NOMO-1 (cell line): ENCODE results near the gene RPP40.
"Not testable (repeated sequence)": the region's sequence is repeated elsewhere in the genome, so short reads cannot be mapped to it uniquely, and the experiment has no call there.

ENCODE experiments used
- DNase-seq, 2 experiments: peaks; one replicate each; lab custom pipeline; 2025; ENCODE audit not compliant: unreplicated experiment in 2 of 2; lab: John Stamatoyannopoulos, UW

Gene RPP40

GRCh38 chr6:5020142-5020541 lies 16.3 kb upstream of the RPP40 start:
- DNase-seq, result no peak

- no peak for DNase-seq
These were observed 10.3 kb upstream of the RPP40 start for GRCh38 chr6:5014072-5014561.

- DNase-seq, result no peak
These were observed 8.7 kb upstream of the RPP40 start for GRCh38 chr6:5012519-5012918.

GRCh38 chr6:5011346-5011745 lies 7.5 kb upstream of the RPP40 start:
- no peak for DNase-seq

GRCh38 chr6:5007531-5007930 lies 3.7 kb upstream of the RPP40 start:
- no peak for DNase-seq

GRCh38 chr6:5006222-5006621 lies 2.4 kb upstream of the RPP40 start:
- DNase-seq, result no peak

- not testable (repeated sequence) for DNase-seq
These were observed 1.2 kb upstream of the RPP40 start for GRCh38 chr6:5005038-5005433.

GRCh38 chr6:5004373-5005037 lies 668 bp upstream of the RPP40 start:
- DNase-seq, result no peak

GRCh38 chr6:4999586-4999985 lies 4.3 kb downstream of the RPP40 start:
- no peak for DNase-seq

- DNase-seq, result no peak
These were observed 6.0 kb downstream of the RPP40 start for GRCh38 chr6:4997862-4998261.

GRCh38 chr6:4994741-4995140 lies 9.1 kb downstream of the RPP40 start:
- DNase-seq, result no peak

GRCh38 chr6:4987432-4987831 lies 16.4 kb downstream of the RPP40 start:
- no peak for DNase-seq

- DNase-seq, result no peak
These were observed 16.8 kb downstream of the RPP40 start for GRCh38 chr6:4986999-4987398.

GRCh38 chr6:4983322-4983721 lies 20.5 kb downstream of the RPP40 start:
- no peak for DNase-seq

GRCh38 chr6:4981761-4982160 lies 22.1 kb downstream of the RPP40 start:
- no peak for DNase-seq

- DNase-seq, result no peak
These were observed 24.4 kb downstream of the RPP40 start for GRCh38 chr6:4979426-4979825.

- DNase-seq, result no peak
These were observed 26.4 kb downstream of the RPP40 start for GRCh38 chr6:4977468-4977867.

GRCh38 chr6:4975506-4975905 lies 28.3 kb downstream of the RPP40 start:
- no peak for DNase-seq

- DNase-seq, result no peak
These were observed 28.9 kb downstream of the RPP40 start for GRCh38 chr6:4974962-4975361.

- no peak for DNase-seq
These were observed 29.7 kb downstream of the RPP40 start for GRCh38 chr6:4973982-4974745.

GRCh38 chr6:4973415-4973814 lies 30.4 kb downstream of the RPP40 start:
- DNase-seq, result no peak

GRCh38 chr6:4972438-4972837 lies 31.4 kb downstream of the RPP40 start:
- DNase-seq, result no peak
